Inferior parietal cortex (tissue), 1 donor: ENCODE data around the gene IDNK.
A peak's percentile ranks its signal among the peaks of the same experiment; 100 is the strongest.

Experiments
- DNase-seq: peaks from one replicate; pipeline ENCODE4 v3.0.0-alpha.2; 2016; ENCODE audit errors: extremely low spot score

IDNK gene

GRCh38 chr9:83633676-83634075, 10.7 kb downstream of the IDNK start:
- no peak for DNase-seq

- DNase-seq, result no peak
Measured at GRCh38 chr9:83636813-83637212, 13.9 kb downstream of the IDNK start.

- DNase-seq, result no peak
Measured at GRCh38 chr9:83637389-83637788, 14.4 kb downstream of the IDNK start.

GRCh38 chr9:83639266-83639665, 16.3 kb downstream of the IDNK start:
- no peak for DNase-seq

- no peak for DNase-seq
Measured at GRCh38 chr9:83642793-83643192, 19.9 kb downstream of the IDNK start.

GRCh38 chr9:83646500-83647239, 23.7 kb downstream of the IDNK start:
- no peak for DNase-seq

GRCh38 chr9:83649080-83649479, 26.1 kb downstream of the IDNK start:
- peak; percentile 32 for DNase-seq

- DNase-seq, result no peak
Measured at GRCh38 chr9:83649515-83649914, 26.6 kb downstream of the IDNK start.

- no peak for DNase-seq
Measured at GRCh38 chr9:83651558-83651957, 28.6 kb downstream of the IDNK start.

- DNase-seq, result no peak
Measured at GRCh38 chr9:83652433-83652832, 29.5 kb downstream of the IDNK start.

- no peak for DNase-seq
Measured at GRCh38 chr9:83655433-83655832, 32.5 kb downstream of the IDNK start.

- DNase-seq, result no peak
Measured at GRCh38 chr9:83656032-83656680, 33.2 kb downstream of the IDNK start.

GRCh38 chr9:83656952-83657351, 34.0 kb downstream of the IDNK start:
- DNase-seq, result no peak

- no peak for DNase-seq
Measured at GRCh38 chr9:83662933-83663332, 40.0 kb downstream of the IDNK start.

GRCh38 chr9:83665580-83666200, 42.7 kb downstream of the IDNK start:
- DNase-seq, result no peak

- DNase-seq, result no peak
Measured at GRCh38 chr9:83669067-83669466, 46.1 kb downstream of the IDNK start.

- no peak for DNase-seq
Measured at GRCh38 chr9:83670381-83670780, 47.4 kb downstream of the IDNK start.

GRCh38 chr9:83671451-83671850, 48.5 kb downstream of the IDNK start:
- no peak for DNase-seq

GRCh38 chr9:83675466-83675865, 52.5 kb downstream of the IDNK start:
- DNase-seq, result no peak

- DNase-seq, result no peak
Measured at GRCh38 chr9:83677596-83677995, 54.7 kb downstream of the IDNK start.

- DNase-seq, result no peak
Measured at GRCh38 chr9:83680233-83680632, 57.3 kb downstream of the IDNK start.

- no peak for DNase-seq
Measured at GRCh38 chr9:83681490-83681889, 58.5 kb downstream of the IDNK start.

GRCh38 chr9:83688921-83689320, 66.0 kb downstream of the IDNK start:
- DNase-seq, result no peak
